ENCODE measurements around the gene TRIM72. TPM values are rescaled to one million over a fixed set of nuclear protein-coding genes. Genes with fewer than 3 reads are reported as not detected.
"Not testable (repeated sequence)": the region's sequence is repeated elsewhere in the genome, so short reads cannot be mapped to it uniquely, and the experiment has no call there.

Gene TRIM72
- total RNA-seq, 1 donor from 2014 or later = 0.17 TPM

- H3K27ac ChIP-seq = no peak overlapping the region
- ATAC-seq = no peak
- intact Hi-C loops (cut with DNase I) = no loop called here
- H3K9me3 ChIP-seq = no peaks in the 10 kb centered on the region
- H3K27me3 ChIP-seq = no peaks in the 10 kb centered on the region
- DNase-seq = peak; percentile 5
- no peak for TF ChIP-seq CTCF (IDR thresholded peaks at IDR 0.05)
- no peaks in the 10 kb centered on the region for H3K4me1 ChIP-seq
- H3K36me3 ChIP-seq = peaks cover 3% of the 10 kb centered on the region
- no peak overlapping the region for H3K4me3 ChIP-seq
Observed at GRCh38 chr16:31276600-31276999, 62.7 kb downstream of the TRIM72 start.

GRCh38 chr16:31277659-31278260, 63.8 kb downstream of the TRIM72 start:
- Histone ChIP-seq H3K27ac (no peak overlapping the region), H3K9me3 (no peaks in the 10 kb centered on the region), H3K4me1 (no peaks in the 10 kb centered on the region), H3K4me3 (no peak overlapping the region), H3K27me3 (no peaks in the 10 kb centered on the region), H3K36me3 (peaks cover 3% of the 10 kb centered on the region)
- no peak for TF ChIP-seq CTCF (IDR thresholded peaks at IDR 0.05)
- DNase-seq (peak; percentile 35), ATAC-seq (no peak)
- intact Hi-C loops (cut with DNase I) = no loop called here

GRCh38 chr16:31278853-31279252, 64.9 kb downstream of the TRIM72 start:
- DNase-seq; H3K27me3 ChIP-seq; H3K9me3 ChIP-seq; H3K27ac ChIP-seq; H3K4me1 ChIP-seq; H3K36me3 ChIP-seq; ATAC-seq; intact Hi-C loops (cut with DNase I); H3K4me3 ChIP-seq: not testable (repeated sequence)

Other genes starting within 250 kb of the TRIM72 start
- 30.4 TPM for gene HSD3B7, start 228.9 kb upstream of the TRIM72 start, total RNA-seq
- 0.58 TPM for gene STX1B, start 203.5 kb upstream of the TRIM72 start, total RNA-seq
- 91.7 TPM for gene STX4, start 180.6 kb upstream of the TRIM72 start, total RNA-seq
- 8.3 TPM for gene ZNF668, start 139.9 kb upstream of the TRIM72 start, total RNA-seq
- 20.6 TPM for gene ZNF646, start 139.7 kb upstream of the TRIM72 start, total RNA-seq
- 1.8 TPM for gene PRSS53, start 125.2 kb upstream of the TRIM72 start, total RNA-seq
- 72.7 TPM for gene VKORC1, start 119.3 kb upstream of the TRIM72 start, total RNA-seq
- gene BCKDK, start 105.7 kb upstream of the TRIM72 start, total RNA-seq = 33.3 TPM
- 80.4 TPM for gene KAT8, start 96.5 kb upstream of the TRIM72 start, total RNA-seq
- gene PRSS8, start 78.4 kb upstream of the TRIM72 start, total RNA-seq = 103 TPM
- 3.5 TPM for gene PRSS36, start 64.1 kb upstream of the TRIM72 start, total RNA-seq
- gene FUS, start 34.0 kb upstream of the TRIM72 start, total RNA-seq = 175 TPM
- gene PYCARD, start 11.4 kb upstream of the TRIM72 start, total RNA-seq = 49.5 TPM
- gene PYDC1, start 3.0 kb downstream of the TRIM72 start, total RNA-seq = not detected
- gene ITGAM, start 45.9 kb downstream of the TRIM72 start, total RNA-seq = 44.8 TPM
- gene ITGAX, start 141.1 kb downstream of the TRIM72 start, total RNA-seq = 184 TPM
- gene ITGAD, start 179.2 kb downstream of the TRIM72 start, total RNA-seq = 0.20 TPM
- gene COX6A2, start 214.2 kb downstream of the TRIM72 start, total RNA-seq = not detected
- 0.84 TPM for gene ZNF843, start 228.7 kb downstream of the TRIM72 start, total RNA-seq
- gene ARMC5, start 245.4 kb downstream of the TRIM72 start, total RNA-seq = 10.8 TPM